GM18520 (cell line): ENCODE results near the gene SUV39H2.
A peak's percentile ranks its signal among the peaks of the same experiment; 100 is the strongest.
"Not testable (repeated sequence)": the region's sequence is repeated elsewhere in the genome, so short reads cannot be mapped to it uniquely, and the experiment has no call there.

ENCODE experiments used
- ATAC-seq: cut with Tn5 transposase; IDR thresholded peaks from one replicate; pipeline ENCODE4 v1.9.1; 2021; ENCODE audit not compliant: unreplicated experiment

SUV39H2 gene

DNA sequence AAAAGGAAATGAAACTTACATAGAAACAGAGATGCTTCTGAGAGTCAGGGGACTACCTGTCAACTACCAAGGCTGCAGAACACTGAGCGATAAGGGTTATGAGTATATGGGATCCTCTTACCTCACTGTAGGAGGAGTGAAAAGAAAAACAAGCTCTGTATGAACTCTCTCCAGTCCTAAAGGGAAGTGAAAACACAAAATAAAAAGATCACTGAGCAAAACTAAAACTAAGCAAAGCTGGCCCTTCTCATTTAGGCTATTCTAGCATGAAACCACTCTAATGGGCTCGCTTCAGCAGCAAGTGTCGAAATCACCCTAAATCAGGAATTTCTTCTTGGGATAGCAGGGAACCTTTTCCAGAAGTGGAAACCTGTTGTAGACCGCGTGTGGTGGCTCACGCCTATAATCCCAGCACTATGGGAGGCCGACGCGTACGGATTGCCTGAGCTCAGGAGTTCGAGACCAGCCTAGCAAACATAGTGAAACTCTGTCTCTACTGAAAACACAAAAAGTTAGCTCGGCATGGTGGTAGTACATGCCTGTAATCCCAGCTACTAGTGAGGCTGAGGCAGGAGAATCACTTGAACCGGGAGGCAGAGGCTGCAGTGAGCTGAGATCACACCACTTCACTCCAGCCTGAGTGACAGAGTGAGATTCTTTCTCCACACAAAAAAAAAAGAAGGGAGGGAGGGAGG lies 48.2 kb downstream of the SUV39H2 start:
- peak; percentile 87 for ATAC-seq

DNA sequence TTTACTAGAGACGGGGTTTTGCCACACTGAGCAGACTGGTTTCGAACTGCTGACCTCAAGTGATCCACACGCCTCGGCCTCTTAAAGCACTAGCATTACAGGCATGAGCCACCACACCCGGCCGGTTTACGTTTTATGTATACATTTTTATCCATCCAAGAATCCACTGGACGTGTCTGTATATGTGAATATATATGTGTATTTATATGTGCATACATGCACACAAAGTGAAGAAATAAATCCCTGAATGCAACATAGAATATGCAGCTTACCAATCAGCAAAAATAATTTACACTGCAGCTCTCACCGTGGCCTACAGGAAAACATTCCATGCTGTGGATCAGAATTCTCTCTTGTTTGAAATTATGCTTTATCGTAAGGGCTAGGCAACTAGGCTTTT lies 51.9 kb downstream of the SUV39H2 start:
- ATAC-seq = no peak

DNA sequence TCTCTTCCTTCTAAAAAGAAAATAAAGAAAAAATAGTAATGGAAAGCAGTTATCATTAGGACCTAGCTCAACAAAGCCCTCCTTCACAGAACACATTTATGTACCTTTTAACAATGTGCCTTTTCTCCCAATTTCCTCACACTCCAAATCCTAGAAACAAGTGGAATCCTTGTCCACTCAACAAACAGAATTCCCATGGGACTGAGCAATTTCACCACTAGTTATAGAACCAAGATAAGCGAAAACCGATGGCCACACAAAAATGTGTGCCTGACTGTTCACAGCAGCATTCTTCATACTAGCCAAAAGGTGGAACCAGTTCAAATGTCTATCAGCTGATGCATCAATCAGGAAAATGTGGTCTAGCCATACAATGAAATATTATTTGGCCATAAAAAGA lies 57.9 kb downstream of the SUV39H2 start:
- no peak for ATAC-seq

DNA sequence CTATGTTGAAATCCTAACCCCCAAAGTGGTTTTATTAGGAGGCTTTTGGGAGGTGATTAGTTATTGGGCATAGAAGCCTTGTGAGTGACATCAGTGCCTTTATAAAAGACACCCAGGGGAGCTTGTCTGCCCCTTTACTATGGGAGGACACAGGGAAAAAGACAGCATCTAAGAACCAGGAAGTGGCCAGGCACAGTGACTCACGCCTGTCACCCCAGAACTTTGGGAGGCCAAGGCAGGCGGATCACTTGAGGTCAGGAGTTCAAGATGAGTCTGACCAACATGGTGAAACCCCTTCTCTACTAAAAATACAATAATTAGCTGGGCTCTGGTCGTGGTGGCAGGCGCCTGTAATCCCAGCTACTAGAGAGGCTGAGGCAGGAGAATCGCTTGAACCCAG lies 60.3 kb downstream of the SUV39H2 start:
- ATAC-seq = not testable (repeated sequence)

DNA sequence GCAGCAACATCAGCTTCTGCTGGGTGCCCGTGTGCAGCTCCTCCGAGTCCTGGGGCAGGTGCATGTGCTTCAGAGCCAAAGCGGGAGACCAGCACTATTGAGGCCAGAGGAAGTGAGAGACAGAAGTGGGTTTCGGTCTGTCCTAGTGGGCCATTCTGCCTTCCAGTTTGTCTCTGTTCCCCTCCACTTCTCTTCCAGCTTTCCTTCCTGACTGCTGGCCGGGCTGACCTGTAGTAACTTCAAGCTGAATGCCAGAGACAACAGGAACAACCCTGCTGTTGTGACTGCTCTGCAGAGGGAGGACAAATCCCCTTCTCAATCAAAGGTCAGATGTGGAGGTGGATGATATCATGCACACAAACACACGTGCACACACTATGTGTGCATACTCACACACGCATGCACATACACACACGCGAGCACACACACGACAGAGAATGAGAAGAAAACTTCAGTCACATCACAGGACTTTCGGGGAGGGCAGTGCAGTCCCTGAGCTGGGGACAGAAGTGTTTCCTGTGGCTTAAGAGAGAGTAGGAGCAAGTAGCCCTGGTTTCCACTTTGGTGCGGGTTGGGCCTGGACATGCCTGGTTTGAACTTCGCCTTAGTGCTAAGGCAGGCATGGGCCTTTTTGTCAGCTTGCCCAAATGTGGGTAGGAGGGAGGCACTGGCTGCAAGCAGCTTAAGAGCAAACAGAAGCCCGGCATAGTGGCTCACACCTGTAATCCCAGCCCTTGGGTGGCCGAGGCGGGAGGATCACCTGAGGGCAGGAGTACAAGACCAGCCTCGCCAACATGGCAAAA lies 63.7 kb downstream of the SUV39H2 start:
- not testable (repeated sequence) for ATAC-seq

DNA sequence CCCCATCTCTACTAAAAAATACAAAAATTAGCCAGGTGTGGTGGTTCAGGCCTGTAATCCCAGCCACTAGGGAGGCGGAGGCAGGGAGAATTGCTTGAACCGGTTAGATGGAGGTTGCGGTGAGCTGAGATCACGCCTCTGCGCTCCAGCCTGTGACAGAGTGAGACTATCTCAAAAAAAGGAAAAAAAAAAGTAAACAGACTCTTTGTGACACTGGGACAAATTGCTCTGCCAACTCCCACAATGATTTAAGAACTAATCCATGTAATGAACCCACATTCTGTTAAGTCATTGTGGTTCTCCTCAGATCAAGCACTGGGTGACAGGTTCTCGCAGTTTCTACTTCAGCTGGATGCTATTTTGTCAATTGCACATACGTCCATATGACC lies 64.3 kb downstream of the SUV39H2 start:
- not testable (repeated sequence) for ATAC-seq

DNA sequence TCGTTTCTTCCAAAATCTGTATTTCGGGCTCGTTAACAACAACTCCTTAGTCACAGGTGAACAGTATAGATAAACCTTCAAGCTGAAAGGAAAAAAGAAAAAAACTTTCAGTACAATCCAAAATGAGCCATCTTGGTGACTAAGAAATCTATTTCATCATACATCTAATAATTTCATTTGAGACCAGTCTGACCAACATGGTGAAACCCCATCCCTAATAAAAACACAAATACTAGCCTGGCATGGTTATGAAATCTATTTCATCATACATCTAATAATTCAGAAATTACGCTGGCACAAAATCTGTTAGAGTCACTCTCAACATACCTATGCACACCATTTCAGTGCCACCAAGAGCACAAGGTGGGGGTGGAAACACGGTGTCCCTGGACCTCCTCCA lies 66.4 kb downstream of the SUV39H2 start:
- ATAC-seq = no peak

DNA sequence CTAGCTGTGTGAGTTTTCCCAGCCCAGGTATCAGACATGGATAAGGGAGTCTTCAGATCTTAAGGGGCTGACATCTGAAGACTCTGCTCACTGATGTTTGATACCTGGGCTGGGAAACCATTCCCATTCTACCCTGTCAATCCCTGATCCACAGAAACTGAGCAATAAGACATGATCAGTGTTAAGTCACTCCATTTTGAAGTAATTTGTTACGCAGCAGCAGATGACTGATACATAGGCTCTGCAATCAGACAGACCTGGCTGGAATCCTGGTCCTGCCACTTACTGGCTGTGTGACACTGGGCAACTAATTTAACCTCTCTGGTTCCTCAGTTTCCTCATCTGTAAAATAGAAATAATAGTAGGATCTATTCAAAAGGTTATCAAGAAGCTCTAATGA lies 68.6 kb downstream of the SUV39H2 start:
- no peak for ATAC-seq

DNA sequence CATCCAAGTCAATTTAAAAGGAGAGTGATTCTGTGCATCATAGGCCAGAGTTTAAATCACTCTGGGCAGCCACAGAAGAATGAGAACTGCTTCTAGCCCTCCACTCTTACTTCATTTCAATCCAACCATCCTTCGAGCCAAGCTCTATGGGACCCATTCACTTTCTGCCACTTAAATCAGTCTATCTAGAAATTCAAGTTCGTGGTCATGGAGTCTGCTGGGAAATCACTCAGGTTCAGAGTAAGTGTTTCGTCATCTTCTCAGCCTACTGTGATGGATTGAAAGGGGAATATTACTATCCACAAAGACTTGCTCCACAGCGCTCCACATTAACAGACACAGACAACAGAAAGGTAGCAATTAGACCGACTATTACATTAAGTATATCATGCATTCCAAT lies 70.6 kb downstream of the SUV39H2 start:
- ATAC-seq = no peak

DNA sequence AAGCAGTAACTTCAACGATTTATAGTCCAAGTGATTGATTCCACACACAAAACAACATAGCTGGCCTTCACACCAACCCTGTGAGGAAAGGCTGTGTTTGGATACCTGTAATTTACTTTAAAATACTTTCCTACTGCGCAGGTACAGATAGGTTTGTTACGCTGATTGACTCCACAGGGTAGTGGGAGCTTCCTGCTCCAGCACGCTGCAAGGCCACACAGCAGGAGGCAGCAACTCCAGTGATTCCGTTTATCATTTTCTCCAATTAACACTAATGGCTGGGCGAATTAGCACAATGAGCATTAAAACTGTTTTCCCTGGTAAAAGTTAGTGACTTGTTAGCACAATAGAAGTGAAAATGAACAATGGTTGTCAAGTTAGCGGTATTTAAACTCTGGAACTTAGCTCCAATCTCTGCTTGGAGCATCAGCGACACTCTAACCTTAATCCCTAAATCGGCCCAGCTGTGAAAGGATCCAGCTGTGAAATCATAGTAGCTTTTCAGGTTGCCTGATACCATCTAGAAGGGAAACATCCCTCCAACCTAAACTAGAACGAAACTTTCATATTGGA lies 74.3 kb downstream of the SUV39H2 start:
- ATAC-seq = no peak

DNA sequence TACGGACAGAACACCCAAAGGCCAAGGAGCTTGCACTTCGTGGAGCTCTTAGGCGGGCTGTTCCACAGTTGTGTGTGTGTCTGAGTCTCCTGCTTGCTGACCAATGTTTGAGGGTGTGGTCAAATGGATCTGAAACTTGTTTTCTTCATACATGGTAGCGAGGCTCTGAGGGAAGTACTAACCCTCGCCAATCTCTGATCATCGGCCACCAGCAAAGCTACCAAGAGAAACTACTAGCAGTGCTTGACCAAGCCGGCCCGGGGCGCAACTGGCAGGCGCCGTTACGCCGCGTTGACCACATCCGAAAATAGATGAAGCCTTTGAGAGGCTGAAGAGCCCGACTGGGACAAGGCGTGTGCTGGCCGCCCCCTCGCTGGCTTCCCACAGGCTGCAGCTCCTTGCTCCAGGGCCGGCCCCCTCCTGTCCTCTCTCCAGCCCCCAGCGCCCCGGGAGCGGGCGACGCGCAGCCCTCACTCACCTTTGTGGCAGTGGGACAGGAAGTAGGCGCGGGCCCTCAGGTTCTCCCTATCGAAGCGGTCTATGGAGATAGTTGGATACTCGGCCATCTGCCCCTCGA lies 74.8 kb downstream of the SUV39H2 start:
- peak; percentile 42 for ATAC-seq
